ENCODE measurements around the gene IL31RA. TPM values are rescaled to one million over a fixed set of nuclear protein-coding genes. Genes with fewer than 3 reads are reported as not detected.

Gene IL31RA
- total RNA-seq, 2 experiments from 2014 or later, result not detected

GRCh38 chr5:55848783-55849182 lies 2.4 kb upstream of the IL31RA start:
- CTCF ChIA-PET, result interaction anchor here (0.6 kb wide), 1 partner anchor 91 kb away, joined by 3 read pairs; no protein-coding TSS in a partner anchor
- Mint-ChIP-seq H3K9me3 (peaks cover 12% of the 10 kb centered on the region), H3K4me1 (peaks cover 27% of the 10 kb centered on the region), H3K27me3 (peaks cover 6% of the 10 kb centered on the region), H3K4me3 (no peak overlapping the region), H3K27ac (no peak overlapping the region), H3K36me3 (ENCODE audit: low read depth) (peaks cover 4% of the 10 kb centered on the region)
- POLR2A ChIA-PET, result no interaction called here
- no peak for DNase-seq

- ChIA-PET POLR2A (interaction anchor here (0.6 kb wide), 2 partner anchors 113 to 968 kb away, joined by 4 to 12 read pairs; no protein-coding TSS in a partner anchor), CTCF (no interaction called here)
- no peaks in the 10 kb centered on the region for H3K36me3 Mint-ChIP-seq (ENCODE audit: low read depth)
- H3K4me3 Mint-ChIP-seq, result no peak overlapping the region
- peaks cover 49% of the 10 kb centered on the region for H3K4me1 Mint-ChIP-seq
- no peak overlapping the region for H3K27ac Mint-ChIP-seq
- H3K27me3 Mint-ChIP-seq, result peaks cover 2% of the 10 kb centered on the region
- H3K9me3 Mint-ChIP-seq, result no peaks in the 10 kb centered on the region
- no peak for DNase-seq
These were observed 470 bp downstream of the IL31RA start for GRCh38 chr5:55851675-55851979.

GRCh38 chr5:55852503-55852902 lies 1.3 kb downstream of the IL31RA start:
- H3K4me1 Mint-ChIP-seq, result peaks cover 58% of the 10 kb centered on the region
- H3K9me3 Mint-ChIP-seq, result no peaks in the 10 kb centered on the region
- no peak overlapping the region for H3K27ac Mint-ChIP-seq
- peaks cover 2% of the 10 kb centered on the region for H3K27me3 Mint-ChIP-seq
- POLR2A ChIA-PET, result no interaction called here
- CTCF ChIA-PET, result interaction anchor here (1.3 to 1.5 kb wide), 2 partner anchors 13 to 16 kb away, joined by 3 to 4 read pairs; no protein-coding TSS in a partner anchor
- DNase-seq, result no peak
- H3K4me3 Mint-ChIP-seq, result no peak overlapping the region
- H3K36me3 Mint-ChIP-seq (ENCODE audit: low read depth), result no peaks in the 10 kb centered on the region

- Mint-ChIP-seq H3K27ac (no peak overlapping the region), H3K27me3 (peaks cover 3% of the 10 kb centered on the region), H3K9me3 (no peaks in the 10 kb centered on the region), H3K36me3 (ENCODE audit: low read depth) (no peaks in the 10 kb centered on the region), H3K4me3 (no peak overlapping the region), H3K4me1 (peaks cover 61% of the 10 kb centered on the region)
- ChIA-PET POLR2A (no interaction called here), CTCF (interaction anchor here (1.3 to 1.5 kb wide), 2 partner anchors 13 to 16 kb away, joined by 3 to 4 read pairs; no protein-coding TSS in a partner anchor)
- no peak for DNase-seq
These were observed 2.0 kb downstream of the IL31RA start for GRCh38 chr5:55853041-55853670.

GRCh38 chr5:55853818-55854217 lies 2.7 kb downstream of the IL31RA start:
- CTCF ChIA-PET, result no interaction called here
- H3K4me3 Mint-ChIP-seq, result no peak overlapping the region
- POLR2A ChIA-PET, result no interaction called here
- H3K4me1 Mint-ChIP-seq, result peaks cover 57% of the 10 kb centered on the region
- no peak overlapping the region for H3K27ac Mint-ChIP-seq
- H3K9me3 Mint-ChIP-seq, result no peaks in the 10 kb centered on the region
- DNase-seq, result no peak
- H3K36me3 Mint-ChIP-seq (ENCODE audit: low read depth), result no peaks in the 10 kb centered on the region
- peaks cover 3% of the 10 kb centered on the region for H3K27me3 Mint-ChIP-seq

GRCh38 chr5:55855509-55855908 lies 4.4 kb downstream of the IL31RA start:
- peak overlapping the region; percentile 43 for H3K27ac Mint-ChIP-seq
- CTCF ChIA-PET, result interaction anchor here (0.6 to 1.8 kb wide), 7 partner anchors 10 to 52 kb away, joined by 3 to 6 read pairs (median 4); no protein-coding TSS in a partner anchor
- H3K9me3 Mint-ChIP-seq, result no peaks in the 10 kb centered on the region

GRCh38 chr5:55856516-55857246 lies 5.5 kb downstream of the IL31RA start:
- Mint-ChIP-seq H3K9me3 (peaks cover 2% of the 10 kb centered on the region), H3K27ac (peak overlapping the region; percentile 43), H3K36me3 (ENCODE audit: low read depth) (no peaks in the 10 kb centered on the region), H3K4me3 (peak overlapping the region; percentile 3), H3K27me3 (peaks cover 2% of the 10 kb centered on the region), H3K4me1 (peaks cover 44% of the 10 kb centered on the region)
- CTCF ChIA-PET, result interaction anchor here (0.6 to 1.8 kb wide), 6 partner anchors 13 to 704 kb away, joined by 3 to 6 read pairs (median 4); no protein-coding TSS in a partner anchor
- POLR2A ChIA-PET, result no interaction called here
- peak; percentile 42 for DNase-seq

More at GRCh38 chr5:55855509-55855908, 4.4 kb downstream of the IL31RA start:
- H3K4me3 Mint-ChIP-seq, result no peak overlapping the region
- POLR2A ChIA-PET, result interaction anchor here (0.6 kb wide), 1 partner anchor 9 kb away, joined by 4 read pairs; no protein-coding TSS in a partner anchor
- DNase-seq, result peak; percentile 31
- peaks cover 2% of the 10 kb centered on the region for H3K27me3 Mint-ChIP-seq
- H3K36me3 Mint-ChIP-seq (ENCODE audit: low read depth), result no peaks in the 10 kb centered on the region
- H3K4me1 Mint-ChIP-seq, result peaks cover 50% of the 10 kb centered on the region

GRCh38 chr5:55857247-55857640 lies 6.1 kb downstream of the IL31RA start:
- ChIA-PET POLR2A (no interaction called here), CTCF (interaction anchor here (0.9 to 1.1 kb wide), 3 partner anchors 13 to 27 kb away, joined by 3 read pairs; no protein-coding TSS in a partner anchor)
- peaks cover 3% of the 10 kb centered on the region for H3K9me3 Mint-ChIP-seq
- peaks cover 2% of the 10 kb centered on the region for H3K27me3 Mint-ChIP-seq
- no peaks in the 10 kb centered on the region for H3K36me3 Mint-ChIP-seq (ENCODE audit: low read depth)
- no peak for DNase-seq
- peak overlapping the region; percentile 43 for H3K27ac Mint-ChIP-seq
- peaks cover 43% of the 10 kb centered on the region for H3K4me1 Mint-ChIP-seq
- no peak overlapping the region for H3K4me3 Mint-ChIP-seq

DNA sequence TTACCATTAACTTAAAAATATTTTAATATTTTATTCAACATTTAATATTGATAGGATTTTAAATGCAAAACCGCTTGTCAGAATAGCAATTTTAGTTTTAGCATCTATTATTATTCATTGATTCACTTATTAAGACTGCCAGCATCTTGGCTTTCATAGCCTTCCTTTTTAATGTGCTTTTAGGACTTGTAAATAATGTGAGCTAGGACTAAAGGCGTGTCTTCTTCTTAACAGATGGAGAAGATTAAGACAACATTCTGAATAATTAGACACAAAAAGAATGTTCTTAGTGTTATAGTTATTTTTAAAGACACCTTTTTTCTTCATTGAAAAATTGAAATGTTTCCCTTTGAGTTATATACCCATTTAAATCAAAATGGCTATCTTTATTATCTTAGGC lies 6.9 kb downstream of the IL31RA start:
- Mint-ChIP-seq H3K9me3 (peaks cover 3% of the 10 kb centered on the region), H3K27ac (no peak overlapping the region), H3K27me3 (peaks cover 2% of the 10 kb centered on the region), H3K4me3 (no peak overlapping the region), H3K36me3 (ENCODE audit: low read depth) (no peaks in the 10 kb centered on the region), H3K4me1 (peaks cover 41% of the 10 kb centered on the region)
- ChIA-PET CTCF (interaction anchor here (1.1 kb wide), 1 partner anchor 22 kb away, joined by 3 read pairs; no protein-coding TSS in a partner anchor), POLR2A (no interaction called here)
- no peak for DNase-seq

DNA sequence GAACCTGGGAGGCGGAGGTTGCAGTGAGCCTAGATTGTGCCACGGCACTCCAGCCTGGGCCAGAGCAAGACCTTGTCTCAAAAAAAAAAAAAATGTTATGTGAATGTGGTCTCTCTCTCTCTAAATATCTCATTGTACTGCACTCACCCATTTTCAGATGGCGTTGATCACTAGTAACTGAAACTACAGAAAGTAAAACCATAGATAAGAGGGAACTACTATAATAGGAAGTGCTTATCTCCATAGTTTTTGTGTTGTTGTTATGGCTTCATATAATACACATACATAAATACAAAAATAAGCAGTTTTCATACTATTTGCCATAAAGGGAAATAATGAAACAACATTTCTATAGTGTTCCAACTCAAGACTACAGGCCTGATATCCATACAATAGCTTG lies 9.1 kb downstream of the IL31RA start:
- H3K27me3 Mint-ChIP-seq, result peaks cover 2% of the 10 kb centered on the region
- H3K9me3 Mint-ChIP-seq, result peaks cover 3% of the 10 kb centered on the region
- H3K36me3 Mint-ChIP-seq (ENCODE audit: low read depth), result no peaks in the 10 kb centered on the region
- POLR2A ChIA-PET, result no interaction called here
- no peak overlapping the region for H3K4me3 Mint-ChIP-seq
- no peak for DNase-seq
- H3K4me1 Mint-ChIP-seq, result peaks cover 25% of the 10 kb centered on the region
- H3K27ac Mint-ChIP-seq, result no peak overlapping the region
- CTCF ChIA-PET, result no interaction called here

GRCh38 chr5:55860709-55861108 lies 9.6 kb downstream of the IL31RA start:
- CTCF ChIA-PET, result no interaction called here
- H3K9me3 Mint-ChIP-seq, result peaks cover 3% of the 10 kb centered on the region
- no peak overlapping the region for H3K4me3 Mint-ChIP-seq

DNA sequence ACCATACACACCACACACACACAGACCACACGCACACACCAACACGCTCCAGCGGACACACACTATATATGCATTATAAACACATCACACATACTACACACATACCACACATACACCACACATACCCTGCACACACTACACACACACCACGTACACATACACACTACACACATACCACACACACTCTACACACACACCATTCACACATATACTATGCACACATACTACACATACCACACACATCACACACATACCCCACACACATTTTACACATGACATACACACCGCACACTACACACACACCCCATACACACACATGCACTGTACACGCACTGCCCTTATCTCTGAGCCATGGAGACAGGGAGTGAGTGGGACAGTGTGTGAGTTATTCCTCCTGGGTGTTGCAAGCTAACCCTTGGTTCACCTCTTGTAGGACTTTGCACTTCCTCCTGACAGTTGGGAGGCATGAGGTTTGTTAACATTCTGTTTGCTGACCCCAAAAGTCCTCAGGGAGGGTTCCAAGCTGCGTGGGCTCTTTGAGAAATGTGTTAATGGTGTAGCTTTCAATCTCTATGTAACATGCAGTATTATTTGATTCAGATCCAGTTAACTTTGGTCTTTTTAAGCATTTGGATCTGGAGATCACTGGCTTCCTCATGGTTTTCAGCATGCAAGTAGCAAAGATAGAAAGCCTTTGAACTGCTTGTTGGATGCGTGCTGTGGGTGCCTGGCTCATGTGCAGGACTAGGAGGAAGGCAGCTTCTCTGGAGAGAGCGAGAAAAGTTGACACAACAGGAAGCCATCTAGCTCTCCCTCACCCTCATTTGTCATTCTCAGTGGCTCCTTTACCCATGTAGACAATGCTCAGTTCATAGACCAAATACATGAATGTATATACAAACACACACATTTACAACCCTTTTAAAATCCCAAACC lies 13.7 kb downstream of the IL31RA start:
- Mint-ChIP-seq H3K27ac (no peak overlapping the region), H3K4me3 (no peak overlapping the region), H3K9me3 (peaks cover 6% of the 10 kb centered on the region), H3K4me1 (peaks cover 5% of the 10 kb centered on the region), H3K36me3 (ENCODE audit: low read depth) (no peaks in the 10 kb centered on the region), H3K27me3 (no peaks in the 10 kb centered on the region)
- ChIA-PET CTCF (interaction anchor here (0.6 kb wide), 1 partner anchor 214 kb away, joined by 4 read pairs; no protein-coding TSS in a partner anchor), POLR2A (interaction anchor here (0.8 kb wide), 1 partner anchor 9 kb away, joined by 4 read pairs; no protein-coding TSS in a partner anchor)
- DNase-seq, result no peak

More at GRCh38 chr5:55860709-55861108, 9.6 kb downstream of the IL31RA start:
- Mint-ChIP-seq H3K36me3 (ENCODE audit: low read depth) (no peaks in the 10 kb centered on the region), H3K27me3 (peaks cover 2% of the 10 kb centered on the region), H3K27ac (no peak overlapping the region), H3K4me1 (peaks cover 22% of the 10 kb centered on the region)
- POLR2A ChIA-PET, result no interaction called here
- DNase-seq, result no peak
